Astrocyte of the hippocampus (primary cell): ENCODE measurements around the gene USPL1.

Source experiments
- DNase-seq: peaks from one replicate; pipeline ENCODE4 v3.0.0; 2011; ENCODE audit warnings: low read depth, low spot score

The USPL1 gene

GRCh38 chr13:30696278-30697176, 78.8 kb downstream of the USPL1 start:
- peak; percentile 29 for DNase-seq

DNA sequence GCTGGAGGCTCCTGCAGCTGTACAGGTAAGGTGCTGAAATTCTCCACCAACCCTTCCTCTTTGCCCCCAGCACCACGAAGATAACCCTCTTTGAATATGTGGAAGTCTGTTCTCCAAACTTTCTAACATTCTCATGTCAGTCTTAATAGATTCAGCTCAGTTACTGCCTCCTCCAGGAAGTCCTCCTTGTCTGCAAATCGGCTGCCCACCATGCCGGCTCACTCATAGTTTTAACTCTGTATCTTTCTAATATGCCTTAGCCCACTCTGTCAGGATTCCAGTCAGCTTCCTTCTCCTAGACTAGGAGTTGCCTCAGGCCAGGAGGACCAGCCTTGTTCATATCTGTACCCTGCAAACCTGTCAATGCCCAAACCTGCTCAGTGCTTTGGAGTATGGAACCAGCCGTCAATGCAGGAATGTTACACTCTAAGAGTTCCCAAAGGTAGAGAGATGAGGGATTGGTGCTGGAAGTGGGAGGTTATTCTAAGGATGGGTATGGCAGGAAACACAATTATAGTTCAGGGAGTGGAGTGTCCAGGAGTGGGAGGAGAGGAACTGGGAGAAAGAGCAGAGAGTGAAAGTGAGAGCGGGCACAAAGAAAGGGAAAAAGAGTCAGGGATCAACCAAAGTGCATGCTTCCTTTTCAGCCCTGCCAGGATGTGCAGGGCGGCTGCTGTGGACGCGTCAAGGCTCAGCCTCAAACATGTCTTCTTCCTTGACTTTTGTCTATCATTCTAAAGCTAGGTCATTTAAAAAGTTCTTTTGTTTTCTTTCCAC, 79.6 kb downstream of the USPL1 start:
- DNase-seq: no peak

- peak; percentile 67 for DNase-seq
Measured at GRCh38 chr13:30697996-30698401, 80.3 kb downstream of the USPL1 start.

DNA sequence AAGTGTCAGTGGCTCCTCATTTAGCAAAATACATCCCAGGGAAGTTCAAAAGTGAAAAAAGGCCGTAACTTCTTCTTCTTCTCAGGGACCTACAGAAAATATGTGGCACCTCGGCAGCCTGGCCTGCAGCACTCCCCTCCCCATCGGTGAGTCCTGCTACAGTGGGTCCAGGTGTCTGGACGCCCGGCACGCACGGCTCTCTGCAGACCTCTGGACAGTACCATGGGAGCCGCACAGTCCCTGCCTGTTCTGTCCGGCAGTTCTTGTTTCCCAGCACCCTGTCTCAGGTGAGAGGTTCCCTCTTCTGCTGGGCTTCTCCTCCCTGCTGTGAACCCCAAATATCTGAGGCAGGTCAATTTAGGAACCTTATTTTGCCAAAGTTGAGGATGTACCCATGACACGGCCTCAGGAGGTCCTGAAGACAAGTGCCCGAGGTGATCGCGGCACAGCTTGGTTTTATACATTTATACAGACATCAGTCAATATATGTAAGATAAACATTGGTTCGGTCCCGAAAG, 80.8 kb downstream of the USPL1 start:
- DNase-seq: no peak

DNA sequence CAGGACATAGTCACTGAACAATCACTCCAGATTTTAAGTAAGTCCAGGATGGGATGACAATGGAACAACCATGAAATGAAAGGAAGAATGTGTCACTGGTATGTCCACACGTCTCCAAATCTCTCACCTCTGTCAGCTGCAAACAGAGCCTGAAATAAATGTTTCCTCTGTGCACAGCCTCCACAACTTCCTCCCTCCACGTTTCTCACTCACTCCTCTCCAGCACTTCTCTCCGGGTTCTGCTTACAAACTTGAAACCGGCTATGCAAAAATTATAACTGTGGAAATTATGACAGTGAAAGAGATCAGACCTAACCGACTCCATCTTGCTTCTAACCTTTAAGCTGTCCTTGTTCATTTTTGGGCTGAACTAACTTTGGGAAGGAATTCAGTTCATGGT, 82.6 kb downstream of the USPL1 start:
- DNase-seq: no peak

DNA sequence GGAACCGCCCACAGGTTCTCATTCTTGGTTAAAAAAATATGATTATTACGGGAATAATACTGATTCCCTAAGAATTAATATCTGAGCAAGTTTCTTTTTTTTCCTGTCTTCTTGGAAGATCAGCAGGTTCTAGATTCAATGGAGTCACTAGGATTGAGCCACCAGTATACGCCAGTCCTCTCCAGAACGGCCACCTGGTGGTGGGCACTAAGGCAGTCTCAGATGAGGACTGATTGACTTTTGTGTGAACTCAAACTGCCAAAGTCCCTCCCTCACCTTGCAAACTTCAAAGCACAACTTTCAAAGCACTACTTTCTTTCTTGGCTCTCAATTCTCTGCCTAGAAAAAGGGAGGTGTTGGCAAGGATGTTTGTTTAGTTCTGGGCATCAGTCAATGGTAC, 84.3 kb downstream of the USPL1 start:
- DNase-seq: no peak

- DNase-seq: no peak
Measured at GRCh38 chr13:30704596-30704995, 86.9 kb downstream of the USPL1 start.

GRCh38 chr13:30705680-30706079, 88.0 kb downstream of the USPL1 start:
- DNase-seq: no peak

DNA sequence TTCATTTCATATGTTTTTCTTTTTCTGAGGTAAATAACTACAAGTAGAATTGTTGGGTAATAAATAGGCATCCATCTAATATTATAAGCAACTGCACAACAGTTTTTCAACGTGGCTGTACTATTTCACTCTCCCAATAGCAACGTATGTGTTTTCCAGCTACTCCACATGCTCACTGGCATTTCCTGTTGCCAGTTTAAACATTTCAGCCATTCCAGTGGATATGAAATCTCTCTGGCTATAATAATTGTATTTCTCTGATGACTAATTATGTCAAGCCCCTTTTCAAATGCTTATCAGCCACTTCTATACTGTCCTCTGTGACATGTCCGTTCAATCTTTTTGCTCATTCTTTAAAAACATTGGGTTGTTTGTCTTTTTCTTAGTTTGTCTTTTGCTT, 90.8 kb downstream of the USPL1 start:
- DNase-seq: peak; percentile 32
